BE2C (cell line): ENCODE measurements around the gene GSE1.

Experiments used
- DNase-seq: peaks from one replicate; pipeline ENCODE4 v3.0.0-alpha.2; 2020
- H3K27me3 ChIP-seq: fragments of 250-450 bp; sonication (Bioruptor Pico); 2 replicates; pipeline ENCODE4 v1.5.1; 2020; ENCODE audit warnings: mild to moderate bottlenecking
- H3K36me3 ChIP-seq: fragments of 250-450 bp; sonication (Bioruptor Pico); 2 replicates; pipeline ENCODE4 v1.5.1; 2020; ENCODE audit warnings: mild to moderate bottlenecking
- H3K4me1 ChIP-seq: fragments of 250-450 bp; sonication (Bioruptor Pico); 2 replicates; pipeline ENCODE4 v1.5.1; 2020
- H3K4me3 ChIP-seq: 2 replicates; pipeline ENCODE4 v1.5.1; 2011; ENCODE audit warnings: low read depth, low read length
- H3K9me3 ChIP-seq: fragments of 250-450 bp; sonication (Bioruptor Pico); 2 replicates; pipeline ENCODE4 v1.5.1; 2020
- CTCF ChIP-seq: IDR thresholded peaks from 2 replicates; pipeline ENCODE4 v1.5.1; 2012; ENCODE audit warnings: mild to moderate bottlenecking, low read depth, low read length

GSE1 gene

GRCh38 chr16:85659805-85660511 lies 46.8 kb downstream of the GSE1 start:
- peak; percentile 81 for DNase-seq
- Histone ChIP-seq H3K27me3 (no peaks in the 10 kb centered on the region), H3K4me1 (peaks cover 4% of the 10 kb centered on the region; the same call in 1 of the 2 replicates), H3K4me3 (no peak overlapping the region), H3K9me3 (no peaks in the 10 kb centered on the region), H3K36me3 (peaks cover 99% of the 10 kb centered on the region)
- TF ChIP-seq CTCF: peak; percentile 97

- peaks cover 100% of the 10 kb centered on the region for H3K36me3 ChIP-seq
- TF ChIP-seq CTCF: no peak
- H3K4me3 ChIP-seq: no peak overlapping the region
- no peak for DNase-seq
- H3K27me3 ChIP-seq: no peaks in the 10 kb centered on the region
- no peaks in the 10 kb centered on the region for H3K9me3 ChIP-seq
- H3K4me1 ChIP-seq: peaks cover 4% of the 10 kb centered on the region; the same call in 1 of the 2 replicates
Observed at GRCh38 chr16:85660843-85661739, 48.0 kb downstream of the GSE1 start.

DNA sequence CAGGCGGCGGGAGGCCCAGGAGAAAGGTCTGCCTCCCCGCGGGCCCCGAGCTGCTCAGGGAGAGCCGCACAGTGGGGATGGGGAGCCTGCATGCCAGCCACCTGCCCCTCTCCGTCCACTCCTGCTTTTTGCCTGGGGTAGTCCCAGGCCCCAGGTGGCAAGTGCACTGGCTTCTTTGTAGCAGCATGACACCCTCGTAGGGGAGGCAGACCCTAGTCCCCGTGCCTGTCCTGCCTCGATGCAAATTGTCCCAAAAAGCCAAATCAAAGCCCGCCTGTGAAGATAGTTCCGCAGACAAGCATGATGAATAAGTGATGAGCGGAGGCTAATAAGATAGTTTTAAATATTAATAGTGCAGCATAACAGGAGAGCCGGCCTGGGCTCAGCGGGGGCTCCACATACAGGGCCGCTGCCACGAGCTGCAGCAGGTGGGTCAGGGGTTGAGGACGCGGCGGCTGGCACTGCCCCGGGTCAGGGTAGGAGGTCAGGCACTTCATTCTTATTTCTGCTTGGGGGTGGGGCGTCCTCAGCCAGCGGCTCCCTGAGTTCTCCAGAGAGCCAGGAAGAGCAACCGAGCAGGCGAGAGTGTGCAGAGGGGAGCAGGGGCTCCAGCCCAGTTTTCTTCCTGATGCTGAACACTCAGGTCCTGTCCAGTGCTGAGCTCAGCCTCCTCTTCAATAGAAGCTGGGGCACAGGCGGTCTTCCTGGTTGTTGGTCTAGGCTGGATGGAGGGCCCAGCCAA lies 48.8 kb downstream of the GSE1 start:
- no peak for TF ChIP-seq CTCF
- peaks cover 4% of the 10 kb centered on the region; the same call in 1 of the 2 replicates for H3K4me1 ChIP-seq

GRCh38 chr16:85662482-85662812 lies 49.3 kb downstream of the GSE1 start:
- TF ChIP-seq CTCF: no peak
- H3K36me3 ChIP-seq: peaks cover 100% of the 10 kb centered on the region

More for the DNA sequence above, 48.8 kb downstream of the GSE1 start:
- no peak for DNase-seq
- H3K27me3 ChIP-seq: no peaks in the 10 kb centered on the region
- H3K36me3 ChIP-seq: peaks cover 100% of the 10 kb centered on the region
- H3K4me3 ChIP-seq: no peak overlapping the region
- no peaks in the 10 kb centered on the region for H3K9me3 ChIP-seq

DNA sequence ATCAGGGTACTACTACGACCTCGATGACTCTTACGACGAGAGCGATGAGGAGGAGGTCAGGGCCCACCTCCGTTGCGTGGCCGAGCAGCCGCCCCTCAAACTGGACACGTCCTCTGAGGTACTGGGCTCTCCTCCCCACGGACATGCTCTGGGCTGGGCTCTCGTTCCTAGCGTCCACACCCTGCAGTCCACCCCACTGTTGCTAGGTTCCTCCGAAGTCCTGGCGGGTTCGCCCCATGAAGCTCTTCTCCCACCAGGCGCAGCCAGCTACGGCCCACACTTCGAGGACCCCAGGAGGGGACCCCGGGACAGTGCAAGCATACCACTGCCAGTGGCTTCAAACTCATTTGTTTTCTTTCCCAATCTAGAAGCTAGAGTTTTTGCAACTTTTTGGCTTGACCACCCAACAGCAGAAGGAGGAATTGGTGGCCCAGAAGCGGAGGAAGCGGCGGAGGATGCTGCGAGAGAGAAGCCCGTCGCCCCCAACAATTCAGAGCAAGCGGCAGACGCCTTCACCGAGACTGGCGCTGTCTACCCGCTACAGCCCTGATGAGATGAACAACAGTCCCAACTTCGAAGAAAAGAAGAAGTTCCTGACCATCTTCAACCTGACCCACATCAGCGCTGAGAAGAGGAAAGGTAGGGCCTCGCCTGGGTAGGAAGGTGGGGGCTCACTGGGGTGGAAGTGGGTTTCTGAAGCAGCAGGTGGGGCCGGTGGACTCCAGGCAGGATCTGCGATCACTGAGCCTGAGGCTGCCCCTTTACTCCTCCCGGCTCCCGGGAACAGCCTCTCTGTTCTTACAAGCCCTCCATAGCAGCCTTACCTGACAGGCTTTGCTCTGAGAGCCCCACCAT lies 50.1 kb downstream of the GSE1 start:
- Histone ChIP-seq H3K36me3 (peaks cover 98% of the 10 kb centered on the region), H3K9me3 (no peaks in the 10 kb centered on the region), H3K4me1 (peaks cover 4% of the 10 kb centered on the region; the same call in 1 of the 2 replicates), H3K4me3 (no peak overlapping the region), H3K27me3 (no peaks in the 10 kb centered on the region)
- no peak for TF ChIP-seq CTCF
- DNase-seq: no peak

More at GRCh38 chr16:85662482-85662812, 49.3 kb downstream of the GSE1 start:
- H3K27me3 ChIP-seq: no peaks in the 10 kb centered on the region
- DNase-seq: no peak
- H3K4me1 ChIP-seq: peaks cover 4% of the 10 kb centered on the region; the same call in 1 of the 2 replicates
- H3K4me3 ChIP-seq: no peak overlapping the region
- H3K9me3 ChIP-seq: no peaks in the 10 kb centered on the region
